ENCODE results near the gene BRINP3.
"Not testable (repeated sequence)": the region's sequence is repeated elsewhere in the genome, so short reads cannot be mapped to it uniquely, and the experiment has no call there.

Gene BRINP3

DNA sequence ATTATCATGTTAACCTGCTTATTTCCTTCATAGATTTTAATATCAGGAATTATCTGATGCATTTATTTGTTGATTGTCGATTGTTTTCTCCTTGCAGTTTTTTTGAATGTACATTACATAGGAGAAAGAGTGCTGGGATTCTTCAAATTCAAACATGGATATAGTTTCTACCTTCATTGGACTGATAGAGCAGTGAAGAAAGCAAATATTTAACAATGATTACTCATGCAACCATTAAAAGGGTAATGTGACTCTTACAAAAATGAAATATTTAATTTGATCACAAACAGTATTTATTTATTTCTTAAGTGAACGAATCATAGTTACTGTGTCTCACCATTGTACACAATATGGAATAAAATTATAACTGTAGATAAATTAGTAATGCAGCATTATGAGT lies 350.9 kb downstream of the BRINP3 start:
- H3K4me3 ChIP-seq (ENCODE audit: low read length), result no peak overlapping the region
- TF ChIP-seq, protein P1, sequence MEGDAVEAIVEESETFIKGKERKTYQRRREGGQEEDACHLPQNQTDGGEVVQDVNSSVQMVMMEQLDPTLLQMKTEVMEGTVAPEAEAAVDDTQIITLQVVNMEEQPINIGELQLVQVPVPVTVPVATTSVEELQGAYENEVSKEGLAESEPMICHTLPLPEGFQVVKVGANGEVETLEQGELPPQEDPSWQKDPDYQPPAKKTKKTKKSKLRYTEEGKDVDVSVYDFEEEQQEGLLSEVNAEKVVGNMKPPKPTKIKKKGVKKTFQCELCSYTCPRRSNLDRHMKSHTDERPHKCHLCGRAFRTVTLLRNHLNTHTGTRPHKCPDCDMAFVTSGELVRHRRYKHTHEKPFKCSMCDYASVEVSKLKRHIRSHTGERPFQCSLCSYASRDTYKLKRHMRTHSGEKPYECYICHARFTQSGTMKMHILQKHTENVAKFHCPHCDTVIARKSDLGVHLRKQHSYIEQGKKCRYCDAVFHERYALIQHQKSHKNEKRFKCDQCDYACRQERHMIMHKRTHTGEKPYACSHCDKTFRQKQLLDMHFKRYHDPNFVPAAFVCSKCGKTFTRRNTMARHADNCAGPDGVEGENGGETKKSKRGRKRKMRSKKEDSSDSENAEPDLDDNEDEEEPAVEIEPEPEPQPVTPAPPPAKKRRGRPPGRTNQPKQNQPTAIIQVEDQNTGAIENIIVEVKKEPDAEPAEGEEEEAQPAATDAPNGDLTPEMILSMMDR (conservative IDR thresholded peaks at IDR 0.05; ENCODE audit: low read length), result no peak
- DNase-seq (ENCODE audit: low read depth), result no peak

- DNase-seq (ENCODE audit: low read depth), result no peak
- H3K4me3 ChIP-seq (ENCODE audit: low read length), result no peak overlapping the region
- TF ChIP-seq, protein P1 (conservative IDR thresholded peaks at IDR 0.05; ENCODE audit: low read length), result no peak
These were observed 353.6 kb downstream of the BRINP3 start for GRCh38 chr1:190124068-190124467.

DNA sequence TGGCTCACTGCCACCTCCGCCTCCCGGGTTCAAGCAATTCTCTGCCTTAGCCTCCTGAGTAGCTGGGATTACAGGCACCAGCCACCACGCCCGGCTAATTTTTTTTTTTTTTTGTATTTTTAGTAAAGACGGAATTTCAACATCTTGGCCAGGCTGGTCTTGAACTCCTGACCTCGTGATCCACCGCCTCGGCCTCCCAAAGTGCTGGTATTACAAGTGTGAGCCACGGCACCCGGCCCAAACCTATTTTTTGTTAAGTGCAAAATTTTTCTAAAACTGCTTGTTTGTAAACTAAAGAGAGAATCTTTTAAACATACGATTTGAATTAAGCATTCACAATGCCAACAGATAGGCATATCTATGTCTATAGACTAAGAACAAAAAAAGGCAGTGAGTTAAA lies 357.1 kb downstream of the BRINP3 start:
- not testable (repeated sequence) for DNase-seq (ENCODE audit: low read depth); H3K4me3 ChIP-seq (ENCODE audit: low read length)

DNA sequence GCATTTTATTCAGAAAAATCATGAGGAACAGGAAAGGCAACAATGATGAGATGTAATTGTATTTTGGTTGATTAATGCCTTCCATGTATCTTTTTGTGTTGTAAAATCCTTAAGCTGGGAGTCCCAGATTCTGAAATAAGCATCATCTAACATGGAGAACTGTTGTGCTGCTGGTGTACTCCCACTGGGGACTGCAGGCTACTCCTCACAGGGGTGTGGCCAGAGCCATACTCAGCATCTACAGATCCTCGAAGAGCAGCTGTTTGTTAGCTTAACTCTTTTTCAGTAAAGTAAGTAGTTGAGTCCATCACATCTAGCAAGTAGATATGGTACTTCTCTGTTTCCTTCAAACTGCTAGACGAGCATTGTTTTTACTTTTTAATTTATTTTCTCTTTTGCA lies 358.0 kb downstream of the BRINP3 start:
- no peak for DNase-seq (ENCODE audit: low read depth)
- no peak overlapping the region for H3K4me3 ChIP-seq (ENCODE audit: low read length)
- TF ChIP-seq, protein P1 (conservative IDR thresholded peaks at IDR 0.05; ENCODE audit: low read length), result no peak

- no peak overlapping the region for H3K4me3 ChIP-seq (ENCODE audit: low read length)
- TF ChIP-seq, protein P1 (conservative IDR thresholded peaks at IDR 0.05; ENCODE audit: low read length), result no peak
- no peak for DNase-seq (ENCODE audit: low read depth)
These were observed 360.7 kb downstream of the BRINP3 start for GRCh38 chr1:190116921-190117320.

DNA sequence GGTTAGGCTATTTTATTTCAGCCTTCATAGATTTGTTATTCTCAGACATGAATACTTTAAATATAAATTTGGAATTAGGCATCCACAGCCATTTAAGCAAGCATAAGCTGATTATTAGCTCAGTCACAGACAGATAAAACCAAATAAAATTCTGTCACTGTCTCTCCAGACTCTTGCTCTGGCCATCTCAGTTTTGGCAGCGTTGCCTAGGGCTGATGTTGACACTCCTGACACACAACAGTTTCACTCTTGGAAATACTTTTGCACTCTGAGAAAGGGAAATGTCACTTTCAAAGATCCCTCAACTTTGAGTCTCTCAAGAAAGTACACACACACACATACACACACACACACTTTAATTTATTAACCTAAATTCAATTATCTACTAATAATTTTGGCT lies 372.7 kb downstream of the BRINP3 start:
- TF ChIP-seq, protein P1 (conservative IDR thresholded peaks at IDR 0.05; ENCODE audit: low read length), result no peak
- DNase-seq (ENCODE audit: low read depth), result no peak
- no peak overlapping the region for H3K4me3 ChIP-seq (ENCODE audit: low read length)

- no peak overlapping the region for H3K4me3 ChIP-seq (ENCODE audit: low read length)
- TF ChIP-seq, protein P1 (conservative IDR thresholded peaks at IDR 0.05; ENCODE audit: low read length), result no peak
- DNase-seq (ENCODE audit: low read depth), result no peak
These were observed 374.8 kb downstream of the BRINP3 start for GRCh38 chr1:190102757-190103326.

DNA sequence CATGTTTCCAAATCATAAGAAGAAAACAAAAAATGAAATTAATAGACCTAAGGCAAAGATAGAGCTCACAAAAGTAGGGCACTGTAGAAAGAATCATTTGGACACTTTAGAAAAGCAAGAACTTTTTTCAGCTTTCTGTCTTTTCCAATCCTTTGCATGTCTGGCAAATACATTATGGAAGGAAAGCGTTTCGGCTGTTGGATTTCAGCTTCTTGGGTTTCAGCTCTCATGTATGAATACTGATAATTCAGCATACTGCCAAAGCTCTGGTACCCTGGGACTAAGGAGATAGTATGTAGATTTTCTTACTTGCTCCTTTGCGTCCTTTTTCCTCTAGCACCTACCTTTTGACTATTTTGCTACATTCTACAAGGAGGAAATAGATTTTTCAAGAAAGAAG lies 375.9 kb downstream of the BRINP3 start:
- TF ChIP-seq, protein P1 (conservative IDR thresholded peaks at IDR 0.05; ENCODE audit: low read length), result no peak
- H3K4me3 ChIP-seq (ENCODE audit: low read length), result no peak overlapping the region
- no peak for DNase-seq (ENCODE audit: low read depth)
